Upper lobe of left lung (tissue), 4 donors: Measurements from ENCODE around the gene TEX44.

Experiments used
- POLR2A ChIP-seq, 4 donors: fragments of 450-650 bp; IDR thresholded peaks; one replicate each; pipeline ENCODE4 v1.5.1; 2016 to 2017; ENCODE audit warnings: antibody characterized with exemption in 4 of 4, mild to moderate bottlenecking in 2 of 4
- POLR2AphosphoS5 ChIP-seq, 2 donors: sonication (generic); formaldehyde crosslinking; IDR thresholded peaks; one replicate each; pipeline ENCODE4 v1.5.1; 2017; ENCODE audit warnings: antibody characterized with exemption in 2 of 2
- TF ChIP-seq, protein P1 (sequence below), 6 experiments: fragments of 450-650 bp in 4 of 6; fragments of 200-600 bp in 2 of 6; sonication (generic) in 2 of 6; IDR thresholded peaks; one replicate each; pipeline ENCODE4 v1.5.1; 2016 to 2019; ENCODE audit warnings: antibody characterized with exemption in 6 of 6

DNA sequence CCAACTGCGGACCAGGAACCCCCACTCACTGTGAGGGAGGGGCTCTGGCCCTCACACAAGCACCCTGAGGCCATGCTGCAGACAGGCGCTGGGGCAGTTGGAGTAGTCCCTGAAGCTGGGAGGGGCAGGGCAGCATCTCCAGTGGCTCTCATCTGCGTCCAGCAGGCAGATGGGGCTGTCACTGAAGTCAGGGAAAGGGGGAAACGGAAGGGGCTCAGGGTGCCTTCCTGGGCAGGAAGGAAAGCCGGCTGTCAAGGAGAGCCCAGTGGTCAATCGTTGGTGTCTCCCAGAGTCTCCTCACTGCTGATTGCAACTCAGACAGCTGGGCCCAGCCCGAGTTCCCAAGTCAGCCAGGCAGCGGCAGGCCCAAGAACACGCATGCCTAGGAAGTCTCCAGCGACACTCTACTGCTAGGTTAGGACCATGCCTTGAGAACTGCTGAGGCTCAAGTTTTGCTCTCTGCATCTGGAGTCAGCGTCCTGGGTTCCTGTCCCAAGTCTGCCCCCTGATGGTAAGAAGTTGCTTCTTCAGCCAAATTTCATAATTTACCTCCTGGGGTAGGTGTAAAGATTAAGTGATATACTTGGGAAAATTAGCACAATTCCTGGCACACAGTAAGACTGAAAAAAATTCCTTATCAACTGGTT lies 35.0 kb upstream of the TEX44 start:
- TF ChIP-seq, protein P1, sequence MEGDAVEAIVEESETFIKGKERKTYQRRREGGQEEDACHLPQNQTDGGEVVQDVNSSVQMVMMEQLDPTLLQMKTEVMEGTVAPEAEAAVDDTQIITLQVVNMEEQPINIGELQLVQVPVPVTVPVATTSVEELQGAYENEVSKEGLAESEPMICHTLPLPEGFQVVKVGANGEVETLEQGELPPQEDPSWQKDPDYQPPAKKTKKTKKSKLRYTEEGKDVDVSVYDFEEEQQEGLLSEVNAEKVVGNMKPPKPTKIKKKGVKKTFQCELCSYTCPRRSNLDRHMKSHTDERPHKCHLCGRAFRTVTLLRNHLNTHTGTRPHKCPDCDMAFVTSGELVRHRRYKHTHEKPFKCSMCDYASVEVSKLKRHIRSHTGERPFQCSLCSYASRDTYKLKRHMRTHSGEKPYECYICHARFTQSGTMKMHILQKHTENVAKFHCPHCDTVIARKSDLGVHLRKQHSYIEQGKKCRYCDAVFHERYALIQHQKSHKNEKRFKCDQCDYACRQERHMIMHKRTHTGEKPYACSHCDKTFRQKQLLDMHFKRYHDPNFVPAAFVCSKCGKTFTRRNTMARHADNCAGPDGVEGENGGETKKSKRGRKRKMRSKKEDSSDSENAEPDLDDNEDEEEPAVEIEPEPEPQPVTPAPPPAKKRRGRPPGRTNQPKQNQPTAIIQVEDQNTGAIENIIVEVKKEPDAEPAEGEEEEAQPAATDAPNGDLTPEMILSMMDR (IDR thresholded peaks at IDR 0.05) = peak; percentile 39 to 87 (median 63)
- TF ChIP-seq POLR2A (IDR thresholded peaks at IDR 0.05) = no peak
- peak in 1 of 2 donors; percentile 17 for TF ChIP-seq POLR2AphosphoS5 (IDR thresholded peaks at IDR 0.05)
